ENCODE data around the gene MYO5A.
"Not testable (repeated sequence)": the region's sequence is repeated elsewhere in the genome, so short reads cannot be mapped to it uniquely, and the experiment has no call there.

The MYO5A gene

DNA sequence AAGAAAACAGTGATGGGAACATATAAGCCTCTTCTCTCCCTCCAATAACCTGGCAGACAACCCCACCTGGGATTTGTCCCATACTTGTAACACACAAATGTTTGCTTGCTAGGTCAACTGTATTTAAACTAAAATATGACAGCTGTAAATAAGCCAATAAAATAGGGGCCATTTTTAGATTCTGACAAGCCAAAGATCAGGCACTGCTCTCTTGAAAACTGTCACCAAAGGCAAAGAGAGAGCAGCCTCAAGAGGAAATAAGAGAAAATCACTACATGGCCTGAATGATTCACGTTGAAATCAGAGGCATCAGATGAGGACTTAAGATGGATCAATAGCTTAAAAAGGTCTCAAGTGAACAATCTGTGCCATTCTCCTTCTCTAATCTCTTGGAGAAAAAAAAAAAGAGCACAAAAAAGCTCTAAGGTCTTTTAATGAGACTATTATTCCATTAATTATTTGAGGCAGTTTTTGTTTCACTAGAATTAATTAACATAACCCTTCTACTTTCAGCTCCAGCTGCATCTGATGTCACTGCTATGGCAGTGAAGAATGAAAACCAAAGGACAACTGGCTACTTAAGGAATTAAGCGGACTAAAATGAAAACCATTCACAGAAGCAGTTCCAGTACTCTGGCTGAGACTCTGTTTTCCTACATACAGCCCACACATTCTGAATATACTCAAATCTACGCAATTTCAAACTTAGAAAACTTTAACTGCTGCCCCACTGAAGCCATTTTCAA is 19.0 kb downstream of the MYO5A start:
- DNase-seq (ENCODE audit: extremely low read depth in 1 of 2, low read depth in 1 of 2), result no peak

DNA sequence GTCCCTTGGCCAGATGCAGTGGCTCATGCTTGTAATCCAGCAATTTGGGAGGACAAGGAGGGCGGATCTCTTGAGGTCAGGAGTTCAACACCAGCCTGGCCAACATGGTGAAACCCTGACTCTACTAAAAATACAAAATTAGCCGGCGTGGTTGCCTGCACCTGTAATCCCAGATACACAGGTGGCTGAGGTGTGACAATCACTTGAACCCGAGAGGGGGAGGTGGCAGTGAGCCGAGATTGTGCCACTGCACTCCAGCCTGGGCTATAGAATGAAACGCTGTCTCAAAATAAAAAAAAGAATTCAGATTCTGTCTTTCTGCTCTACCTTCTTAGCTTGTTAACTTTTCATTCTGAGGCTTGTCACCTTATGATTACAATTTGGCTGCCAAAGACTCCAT is 22.1 kb downstream of the MYO5A start:
- DNase-seq (ENCODE audit: extremely low read depth in 1 of 2, low read depth in 1 of 2), result no peak

DNA sequence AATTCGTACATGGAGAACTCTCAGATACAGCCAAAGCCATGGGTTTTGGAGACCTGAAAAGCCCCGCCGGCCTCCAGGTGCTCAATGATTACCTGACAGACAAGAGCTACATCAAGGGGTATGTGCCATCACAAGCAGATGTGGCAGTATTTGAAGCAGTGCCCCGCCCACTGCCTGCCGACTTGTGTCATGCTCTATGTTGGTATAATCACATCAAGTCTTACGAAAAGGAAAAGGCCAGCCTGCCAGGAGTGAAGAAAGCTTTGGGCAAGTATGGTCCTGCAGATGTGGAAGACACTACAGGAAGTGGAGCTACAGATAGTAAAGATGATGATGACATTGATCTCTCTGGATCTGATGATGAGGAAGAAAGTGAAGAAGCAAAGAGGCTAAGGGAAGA is 23.5 kb downstream of the MYO5A start:
- DNase-seq (ENCODE audit: extremely low read depth in 1 of 2, low read depth in 1 of 2), result no peak

DNA sequence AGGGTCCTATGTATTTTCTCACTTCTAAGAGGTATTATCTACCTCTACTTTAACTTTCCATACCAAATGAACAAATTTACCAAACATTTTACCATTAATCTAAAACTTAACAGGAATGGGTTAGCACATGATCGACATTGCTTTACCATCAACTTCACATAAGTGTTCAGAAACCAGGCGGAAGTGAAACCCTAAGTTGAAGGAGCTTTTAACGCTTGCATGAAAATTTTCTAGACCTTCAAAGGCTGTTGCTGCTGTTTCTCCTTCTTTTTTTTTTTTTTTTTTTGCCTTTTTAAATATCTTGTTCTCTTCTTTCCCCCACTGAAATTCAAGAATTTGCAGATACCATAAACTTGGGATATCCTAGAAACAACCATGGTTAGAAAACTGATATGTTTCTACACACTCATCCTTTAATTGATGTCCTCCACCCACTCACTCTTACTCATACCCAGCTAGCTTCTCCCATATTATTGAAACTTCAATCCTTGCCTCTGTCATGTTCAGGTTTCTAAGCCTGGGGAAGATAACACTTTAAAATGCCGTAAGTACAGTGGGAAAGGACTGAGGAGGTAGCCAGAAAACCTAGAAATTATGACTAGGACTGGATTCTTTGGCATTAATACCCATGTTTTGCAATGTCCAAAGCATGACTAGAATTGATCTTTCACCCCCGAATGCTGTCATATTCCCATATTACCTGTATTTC is 24.7 kb downstream of the MYO5A start:
- no peak for DNase-seq (ENCODE audit: extremely low read depth in 1 of 2, low read depth in 1 of 2)

DNA sequence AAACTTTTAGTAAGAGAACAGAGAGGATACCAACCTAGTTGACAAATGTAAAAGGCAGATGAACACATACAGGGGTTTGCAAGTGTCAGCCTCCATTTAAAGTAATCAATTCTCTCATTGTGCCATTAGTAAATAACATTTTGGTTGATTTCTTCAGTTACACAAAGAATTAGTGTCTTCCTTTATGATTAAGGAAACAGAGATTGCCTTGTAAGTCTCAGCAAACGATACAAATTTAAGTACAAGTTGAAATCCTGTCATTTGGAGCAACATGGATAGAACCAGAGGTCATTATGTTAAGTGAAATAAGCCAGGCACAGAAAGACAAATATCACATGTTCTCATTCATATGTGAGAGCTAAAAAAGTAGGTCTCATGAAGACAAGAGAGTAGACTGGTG is 26.1 kb downstream of the MYO5A start:
- DNase-seq (ENCODE audit: extremely low read depth in 1 of 2, low read depth in 1 of 2), result no peak

DNA sequence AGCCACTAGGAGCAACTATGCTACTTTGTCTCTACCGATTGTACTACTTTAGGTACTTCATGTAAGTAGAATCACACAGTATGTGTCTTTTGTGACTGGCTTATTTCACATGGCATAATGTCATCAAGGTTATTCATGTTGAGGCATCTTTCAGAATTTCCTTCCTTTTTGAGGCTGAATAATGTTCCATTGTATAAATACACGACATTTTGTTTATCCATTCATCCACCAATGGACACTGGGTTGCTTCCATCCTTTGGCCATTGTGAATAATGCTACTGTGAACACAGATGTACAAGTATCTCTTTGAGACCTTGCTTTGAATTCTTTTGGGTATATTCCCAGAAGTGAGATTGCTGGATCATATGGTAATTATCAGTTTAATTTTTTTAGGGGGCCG is 29.2 kb downstream of the MYO5A start:
- DNase-seq (ENCODE audit: extremely low read depth in 1 of 2, low read depth in 1 of 2), result no peak

DNA sequence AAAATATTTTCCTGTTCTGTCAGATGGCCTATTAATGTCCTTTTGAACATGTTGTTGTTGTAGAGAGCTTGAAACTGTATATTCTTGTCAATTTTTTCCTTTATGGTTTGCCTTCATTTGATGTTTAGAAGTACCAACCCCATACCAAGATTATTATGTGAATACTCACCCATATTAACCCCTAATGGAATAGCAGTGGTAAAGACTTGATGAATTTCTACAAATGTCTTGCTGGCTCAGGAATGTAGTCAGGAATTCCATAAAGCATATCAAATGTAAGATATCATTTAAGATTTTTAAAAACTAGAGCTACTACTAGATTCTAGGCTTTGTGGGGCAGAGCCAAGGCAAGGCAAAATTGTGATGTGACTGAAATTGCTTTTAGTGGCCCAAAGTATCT is 30.0 kb downstream of the MYO5A start:
- DNase-seq (ENCODE audit: extremely low read depth in 1 of 2, low read depth in 1 of 2), result no peak

DNA sequence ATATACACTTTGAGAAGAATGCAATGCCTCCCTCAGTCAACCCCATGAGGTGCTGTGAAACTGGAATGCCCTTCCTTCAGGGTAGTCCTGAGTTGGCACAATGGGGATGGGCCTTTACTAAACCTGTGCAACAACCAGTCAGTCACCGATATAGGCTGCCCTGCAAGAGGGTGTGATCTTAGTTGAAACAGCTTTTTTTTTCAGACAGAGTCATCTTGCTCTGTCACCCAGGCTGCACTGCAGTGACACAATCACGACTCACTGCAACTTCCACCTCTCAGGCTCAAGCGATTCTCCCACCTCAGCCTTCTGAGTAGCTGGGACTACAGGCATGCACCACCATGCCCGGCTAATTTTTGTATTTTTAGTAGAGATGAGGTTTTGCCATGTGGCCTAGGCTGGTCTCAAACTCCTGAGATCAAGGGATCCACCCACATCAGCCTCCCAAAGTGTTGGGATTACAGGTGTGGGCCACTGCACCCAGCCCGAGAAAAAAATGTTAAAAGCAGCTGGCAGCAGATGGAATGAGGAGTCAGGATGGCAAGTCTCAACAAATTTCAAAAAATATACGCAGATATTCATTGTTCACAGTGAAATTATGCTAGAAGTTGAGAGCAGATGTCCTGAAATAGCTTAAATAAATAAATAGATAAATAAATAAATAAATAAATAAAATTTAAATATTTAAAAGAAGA is 31.8 kb downstream of the MYO5A start:
- DNase-seq (ENCODE audit: extremely low read depth in 1 of 2, low read depth in 1 of 2), result no peak

DNA sequence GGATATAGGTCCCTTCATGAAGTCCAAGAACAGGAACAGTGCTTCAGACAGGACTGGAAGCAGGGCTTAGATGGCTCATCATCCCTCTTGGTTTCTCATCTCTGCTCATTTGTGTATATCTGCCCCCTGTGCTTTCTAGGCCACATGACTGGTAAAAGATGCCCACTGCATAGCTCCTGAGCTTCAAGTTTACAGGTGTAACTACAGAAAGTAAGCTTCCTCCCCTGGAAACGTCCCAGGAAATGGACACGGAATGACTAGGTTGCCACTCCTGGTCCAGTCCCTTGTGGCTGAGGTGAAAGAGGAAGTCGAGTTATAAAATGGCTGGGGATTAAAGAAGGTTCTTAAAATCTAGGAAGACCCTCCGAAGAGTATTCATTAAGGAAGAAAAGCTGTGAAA is 32.5 kb downstream of the MYO5A start:
- no peak for DNase-seq (ENCODE audit: extremely low read depth in 1 of 2, low read depth in 1 of 2)

DNA sequence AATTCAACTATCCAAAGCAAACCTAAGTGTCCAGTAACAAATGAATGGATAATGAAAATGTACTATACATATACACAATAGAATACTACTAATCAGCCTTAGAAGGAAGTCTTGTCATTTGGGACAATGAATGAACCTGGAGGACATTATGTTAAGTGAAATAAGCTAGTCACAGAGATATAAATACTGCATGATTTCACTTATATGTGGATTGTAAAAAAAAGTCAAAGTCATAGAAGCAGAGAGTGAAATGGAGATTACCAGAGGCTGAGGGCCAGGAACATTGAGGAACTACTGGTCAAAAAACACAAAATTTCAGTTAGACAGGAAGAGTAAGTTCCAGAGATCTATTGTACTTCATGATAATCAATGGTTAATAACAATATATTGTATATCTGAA is 33.6 kb downstream of the MYO5A start:
- no peak for DNase-seq (ENCODE audit: extremely low read depth in 1 of 2, low read depth in 1 of 2)

DNA sequence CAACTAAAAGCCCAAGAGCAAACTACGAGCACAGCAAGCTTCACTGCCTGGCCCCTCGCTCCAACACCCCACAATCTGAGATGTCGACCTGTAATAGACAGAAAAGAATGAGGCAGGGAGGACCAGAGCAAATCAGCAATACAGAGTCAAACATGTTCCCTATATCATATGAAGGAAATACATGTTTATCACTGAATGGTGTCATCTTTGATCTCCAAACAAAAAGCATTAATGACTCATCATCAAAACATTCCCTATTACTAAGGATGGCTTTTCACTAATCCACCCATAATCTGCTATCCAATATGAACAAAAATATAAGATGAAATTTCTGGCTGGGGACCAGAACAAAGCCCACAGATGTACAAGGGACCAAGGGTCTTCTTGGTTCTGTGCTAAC is 34.7 kb downstream of the MYO5A start:
- DNase-seq (ENCODE audit: extremely low read depth in 1 of 2, low read depth in 1 of 2), result no peak

DNA sequence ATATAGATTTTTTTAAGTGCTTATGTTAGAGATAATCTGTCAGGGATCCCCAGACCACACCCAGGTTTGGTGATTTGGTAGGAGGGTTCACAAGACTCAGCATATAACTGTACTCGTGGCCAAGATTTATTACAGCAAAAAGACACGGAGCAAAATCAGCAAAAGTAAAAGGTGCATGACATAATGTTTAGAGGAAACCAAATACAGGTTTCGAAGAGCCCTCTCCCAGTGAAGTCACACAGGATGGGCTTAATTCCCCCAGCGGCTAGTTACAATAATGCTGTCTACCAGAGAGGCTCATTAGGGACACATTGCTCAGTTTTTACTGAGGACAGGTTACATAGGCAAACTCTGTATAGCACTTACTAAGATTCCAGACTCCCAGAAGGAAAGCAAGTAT is 36.5 kb downstream of the MYO5A start:
- no peak for DNase-seq (ENCODE audit: extremely low read depth in 1 of 2, low read depth in 1 of 2)

DNA sequence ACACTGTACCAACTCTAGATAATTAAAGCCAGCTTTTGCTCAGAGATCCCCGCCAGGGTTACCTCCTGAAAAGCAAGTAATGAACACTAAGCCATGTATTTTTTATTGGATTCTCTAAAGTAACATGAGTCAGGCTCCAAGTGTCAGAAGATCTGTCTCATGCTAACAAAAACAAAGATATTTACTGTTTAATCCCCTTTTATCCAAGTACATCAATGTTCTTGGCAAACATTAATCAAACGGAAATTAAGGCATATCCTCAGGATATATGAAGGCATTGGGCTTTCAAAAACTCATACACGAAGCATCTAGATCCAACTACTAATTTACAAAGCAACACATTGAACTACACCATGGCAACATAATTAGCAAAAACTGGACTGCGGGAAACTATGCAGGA is 37.2 kb downstream of the MYO5A start:
- DNase-seq (ENCODE audit: extremely low read depth in 1 of 2, low read depth in 1 of 2), result no peak

DNA sequence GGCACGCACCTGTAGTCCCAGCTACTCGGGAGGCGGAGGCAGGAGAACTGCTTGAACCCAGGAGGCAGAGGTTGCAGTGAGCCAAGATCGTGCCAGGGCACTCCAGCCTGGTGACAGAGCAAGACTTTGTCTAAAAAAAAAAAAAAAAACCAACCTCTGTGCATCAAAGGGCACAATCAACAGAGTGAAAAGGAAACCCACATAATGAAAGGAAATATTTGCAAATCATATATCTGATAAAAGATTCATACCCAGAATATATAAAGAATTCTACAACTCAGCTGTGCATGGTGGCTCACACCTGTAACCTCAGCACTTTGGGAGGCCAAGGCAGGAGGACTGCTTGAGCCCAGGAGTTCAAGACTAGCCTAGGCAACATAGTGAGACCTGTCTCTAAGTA is 39.2 kb downstream of the MYO5A start:
- DNase-seq (ENCODE audit: extremely low read depth in 1 of 2, low read depth in 1 of 2), result not testable (repeated sequence)

DNA sequence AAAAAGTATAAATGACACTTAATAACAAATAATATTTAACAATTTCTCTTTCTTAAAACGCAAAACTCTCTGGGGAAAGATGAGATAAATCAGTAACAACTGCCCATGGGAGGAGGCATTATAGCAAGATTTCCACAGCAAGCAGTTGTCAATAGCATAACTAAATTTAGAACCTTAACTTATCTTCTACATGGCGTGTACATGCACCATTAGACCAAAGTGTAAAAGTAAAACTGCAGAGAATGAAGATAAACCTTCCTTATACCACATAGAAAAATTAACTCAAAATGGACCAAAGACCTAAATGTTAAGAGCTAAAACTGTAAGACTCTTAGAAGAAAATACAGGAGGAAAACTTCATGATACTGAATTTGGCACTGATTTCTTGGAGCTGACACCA is 39.9 kb downstream of the MYO5A start:
- DNase-seq (ENCODE audit: extremely low read depth in 1 of 2, low read depth in 1 of 2), result no peak

DNA sequence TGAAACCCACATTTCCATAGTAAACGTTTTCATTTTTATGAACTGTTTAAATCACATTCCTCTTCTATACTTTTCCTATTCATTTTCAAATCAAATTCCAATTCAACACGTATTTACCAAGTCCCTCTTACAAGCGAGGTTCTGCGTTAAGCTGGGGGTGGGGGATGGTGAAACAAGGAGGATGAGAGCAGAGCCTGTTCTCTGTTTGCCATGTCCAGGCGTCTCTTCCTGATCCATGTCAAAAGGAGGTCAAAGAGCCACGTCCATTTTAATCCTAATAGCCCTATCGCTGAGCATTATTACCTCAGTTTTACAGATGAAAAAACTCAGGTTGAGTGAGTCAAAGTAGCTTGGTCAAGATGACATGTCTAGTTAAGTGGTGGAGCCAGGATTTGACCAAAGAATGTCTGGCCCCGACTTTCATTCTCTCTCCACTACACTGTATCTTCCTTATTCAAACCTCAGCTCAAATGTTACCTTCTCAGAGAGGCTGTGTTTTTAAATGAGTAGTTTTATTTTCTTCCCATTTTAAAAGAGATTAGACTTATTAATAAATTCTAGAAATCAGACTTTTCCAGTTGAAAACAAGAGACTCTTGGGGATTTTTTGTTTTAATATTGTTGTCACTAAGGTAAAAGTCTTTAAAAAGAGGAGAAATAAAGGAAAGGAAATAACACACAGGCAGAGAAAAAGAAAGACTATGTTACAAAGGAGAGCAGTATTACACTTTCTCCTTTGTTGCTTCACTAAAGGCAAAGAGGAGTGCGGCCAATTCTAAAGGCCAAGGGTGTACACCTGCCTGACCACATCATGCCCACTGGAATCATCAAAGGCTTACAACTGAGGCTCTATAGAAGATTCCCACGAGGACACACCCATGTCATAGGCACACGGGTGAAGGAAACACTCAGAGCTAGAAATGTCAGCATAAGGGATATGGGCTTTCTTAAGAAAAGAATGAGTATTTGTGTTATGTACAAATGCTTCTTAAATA is 42.4 kb downstream of the MYO5A start:
- no peak for DNase-seq (ENCODE audit: extremely low read depth in 1 of 2, low read depth in 1 of 2)

DNA sequence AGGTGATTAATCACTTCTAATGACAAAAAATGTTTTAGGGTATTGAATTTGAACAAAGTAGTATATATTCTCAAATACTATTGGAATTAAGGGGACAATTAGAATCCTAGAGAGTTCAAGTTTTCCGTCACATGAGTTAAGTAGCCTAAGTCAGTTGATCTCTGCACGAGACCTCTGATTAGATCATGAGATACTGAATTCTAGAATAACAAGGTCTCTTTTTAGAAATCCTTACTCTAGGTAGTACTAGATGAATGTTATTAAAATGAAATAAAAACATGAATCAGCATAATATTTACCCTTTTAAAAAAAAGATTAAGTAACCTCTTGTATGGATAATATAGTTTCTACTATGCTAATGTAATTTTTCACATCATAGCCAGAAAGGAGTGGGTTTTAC is 43.4 kb downstream of the MYO5A start:
- DNase-seq (ENCODE audit: extremely low read depth in 1 of 2, low read depth in 1 of 2), result no peak

DNA sequence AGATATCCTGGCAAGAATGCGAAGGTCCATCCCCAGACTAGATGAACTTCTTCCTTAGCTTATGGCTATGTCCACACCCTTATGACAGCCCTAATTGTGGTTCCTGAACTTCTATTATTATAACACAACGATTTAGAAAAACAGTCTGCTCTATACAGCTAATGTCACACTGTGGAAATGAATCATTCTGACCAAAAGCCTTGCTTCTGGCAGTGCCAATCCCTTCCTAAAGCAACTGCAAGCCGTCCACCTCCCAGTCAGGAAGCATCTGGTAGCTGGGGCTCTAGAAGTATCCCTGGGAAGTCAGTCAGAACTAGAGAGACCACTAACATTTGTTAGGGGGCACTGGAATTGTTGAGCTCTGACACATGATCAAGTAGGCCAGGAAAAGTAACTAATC is 45.0 kb downstream of the MYO5A start:
- DNase-seq (ENCODE audit: extremely low read depth in 1 of 2, low read depth in 1 of 2), result no peak

DNA sequence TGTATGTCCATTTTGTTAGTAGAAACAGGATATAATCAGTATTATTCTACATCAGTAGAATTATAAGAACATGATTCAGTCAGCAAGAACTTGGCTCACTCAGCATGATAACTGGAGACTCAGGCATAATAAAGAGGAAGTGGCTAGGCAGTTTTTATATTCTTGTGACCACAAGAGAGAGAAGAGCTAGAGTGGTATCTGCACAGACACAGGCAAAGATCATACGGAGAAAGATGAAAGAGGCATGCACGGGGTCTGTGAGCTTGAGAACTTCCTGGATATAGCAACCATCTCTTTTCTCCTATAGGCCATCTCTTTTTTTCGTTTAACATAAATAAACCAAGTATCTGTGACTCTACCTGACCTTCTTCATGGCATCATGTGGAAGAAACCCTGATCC is 46.8 kb downstream of the MYO5A start:
- no peak for DNase-seq (ENCODE audit: extremely low read depth in 1 of 2, low read depth in 1 of 2)

DNA sequence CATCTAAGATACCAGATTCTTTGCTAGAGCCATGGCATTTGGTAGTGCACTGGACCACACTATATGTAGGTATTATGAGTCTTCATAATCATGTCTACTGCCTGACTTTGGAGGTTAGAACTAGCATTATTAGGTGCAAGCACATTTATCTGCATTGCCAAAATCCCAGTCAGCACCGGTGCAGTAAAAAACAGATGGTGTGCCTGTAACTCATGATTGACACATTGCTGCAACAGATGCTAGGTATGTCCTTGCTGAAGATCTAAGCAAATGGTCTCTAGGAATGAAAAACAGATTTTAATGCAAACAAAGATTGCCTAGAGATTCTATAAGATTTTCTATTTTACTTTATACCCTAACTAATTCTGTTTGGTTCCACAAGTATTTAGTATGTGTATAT is 47.7 kb downstream of the MYO5A start:
- no peak for DNase-seq (ENCODE audit: extremely low read depth in 1 of 2, low read depth in 1 of 2)

DNA sequence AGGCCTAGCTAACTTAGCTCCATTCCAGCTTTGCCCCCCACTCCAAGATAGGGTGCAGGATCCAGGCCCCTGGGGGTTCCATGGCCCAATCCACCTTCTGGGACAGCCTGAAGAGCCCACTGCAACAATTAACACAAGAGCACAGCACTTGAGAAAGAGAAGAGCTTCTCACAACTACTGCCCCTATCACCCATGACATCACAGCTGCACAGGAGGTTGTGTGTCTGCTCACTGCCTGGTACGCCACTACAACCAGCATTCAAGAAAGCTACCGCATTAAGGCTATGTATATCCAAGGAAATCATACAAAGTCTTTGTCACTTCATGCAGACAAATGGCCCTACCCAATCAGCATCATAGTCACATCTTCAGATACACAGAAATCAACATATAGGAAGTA is 62.0 kb downstream of the MYO5A start:
- DNase-seq (ENCODE audit: extremely low read depth in 1 of 2, low read depth in 1 of 2), result no peak

All from activated CD8-positive, alpha-beta memory T cell treated with anti-CD3 and anti-CD28 coated beads for 1 hour (primary cell).